GM12878 (cell line): Measurements from ENCODE around the gene FBXO8. TPM values are rescaled to one million over a fixed set of nuclear protein-coding genes. Genes with fewer than 3 reads are reported as not detected.

Source experiments
- ATAC-seq: fragments of 200-7000 bp; cut with Tn5 transposase; 3 replicates; pipeline ENCODE4 v1.9.1; 2020; ENCODE audit warnings: mild to moderate bottlenecking, moderate library complexity
- BruUV-seq: library from RNA; stranded (reverse); fragments of 400-500 nt; replicated peaks from 2 replicates; lab custom pipeline; 2021; lab: Mats Ljungman, UMichigan
- CTCF ChIA-PET: fragments of 300-600 bp; sonication (Branson Sonifier 250); formaldehyde crosslinking; extraction: SDS; loops from one replicate; lab custom pipeline; 2021; ENCODE audit warnings: inconsistent platforms; lab: Yijun Ruan, JAX
- POLR2A ChIA-PET: fragments of 350-600 bp; formaldehyde crosslinking; extraction: SDS; loops from one replicate; lab custom pipeline; 2021; ENCODE audit warnings: inconsistent platforms; lab: Charles Lee
- RAD21 ChIA-PET: fragments of 300-600 bp; sonication (Branson Sonifier 250); formaldehyde crosslinking; loops from one replicate; lab custom pipeline; 2023; ENCODE audit warnings: antibody characterized with exemption; ENCODE audit not compliant: unreplicated experiment; lab: Charles Lee
- SMC1A ChIA-PET: fragments of 300-600 bp; sonication (Branson Sonifier 250); formaldehyde crosslinking; loops from one replicate; lab custom pipeline; 2023; ENCODE audit not compliant: unreplicated experiment, uncharacterized antibody; lab: Charles Lee
- DNase-seq: peaks from one replicate; pipeline ENCODE4 v3.0.0-alpha.2; 2011; ENCODE audit warnings: low read depth, low spot score
- FAIRE-seq: peaks from 3 replicates; lab custom pipeline; 2011; peaks lifted over from hg19 to GRCh38; lab: Jason Lieb, UNC
- H2AFZ ChIP-seq: 2 replicates; pipeline ENCODE4 v1.6.0; 2011; ENCODE audit warnings: low read depth, low read length, control low read depth; ENCODE audit not compliant: control insufficient read depth
- H3K27ac ChIP-seq: 2 replicates; pipeline ENCODE4 v1.5.1; 2011; ENCODE audit warnings: control low read depth; ENCODE audit not compliant: control insufficient read depth, insufficient read depth
- H3K27me3 ChIP-seq, 2 experiments: replicated peaks in 1 of 2; 2 replicates each; pipeline versions ENCODE4 v1.6.0 to v1.6.1; 2011; ENCODE audit warnings: low read length in 1 of 2; ENCODE audit not compliant: control insufficient read depth in 2 of 2, insufficient read depth in 2 of 2
- H3K36me3 ChIP-seq, 2 experiments: 2 replicates each; pipeline ENCODE4 v1.5.1; 2011; ENCODE audit warnings: low read length in 1 of 2; ENCODE audit not compliant: control insufficient read depth in 2 of 2, insufficient read depth in 2 of 2
- H3K4me1 ChIP-seq: 2 replicates; pipeline ENCODE4 v1.6.1; 2011; ENCODE audit warnings: mild to moderate bottlenecking, low read length, moderate library complexity, mixed read lengths; ENCODE audit not compliant: control insufficient read depth, insufficient read depth
- H3K4me2 ChIP-seq: 2 replicates; pipeline ENCODE4 v1.6.0; 2011; ENCODE audit warnings: control low read depth; ENCODE audit not compliant: control insufficient read depth, insufficient read depth
- H3K4me3 ChIP-seq: fragments of 200-600 bp; sonication (generic); 2 replicates; pipeline ENCODE4 v1.5.1; 2016
- H3K79me2 ChIP-seq: 2 replicates; pipeline ENCODE4 v1.6.0; 2011; ENCODE audit warnings: low read length; ENCODE audit not compliant: control insufficient read depth, insufficient read depth
- H3K9ac ChIP-seq: 2 replicates; pipeline ENCODE4 v1.8.0; 2011; ENCODE audit warnings: low read length, control low read depth, mixed read lengths; ENCODE audit not compliant: control insufficient read depth, insufficient read depth
- H3K9me3 ChIP-seq: replicated peaks from 3 replicates; pipeline ENCODE4 v1.5.1; 2011; ENCODE audit warnings: mild to moderate bottlenecking, low read length; ENCODE audit not compliant: control insufficient read depth, insufficient read depth
- H4K20me1 ChIP-seq: 2 replicates; pipeline ENCODE4 v1.6.0; 2011; ENCODE audit not compliant: control insufficient read depth, insufficient read depth
- FOS ChIP-seq: IDR thresholded peaks from 3 replicates; pipeline ENCODE4 v1.6.1; 2011; ENCODE audit warnings: borderline replicate concordance; ENCODE audit not compliant: insufficient read length; ENCODE audit errors: extremely low read depth
- IKZF1 ChIP-seq: fragments of 450-650 bp; conservative IDR thresholded peaks from 2 replicates; pipeline ENCODE4 v1.6.1; 2017; ENCODE audit warnings: antibody characterized with exemption, mild to moderate bottlenecking
- NR2F1 ChIP-seq: fragments of 450-650 bp; conservative IDR thresholded peaks from 2 replicates; pipeline ENCODE4 v1.6.1; 2017; ENCODE audit warnings: mild to moderate bottlenecking
- NRF1 ChIP-seq: conservative IDR thresholded peaks from 2 replicates; pipeline ENCODE4 v1.6.1; 2011; ENCODE audit warnings: mild to moderate bottlenecking, low read depth, low read length, improper control_type of control experiment
- PML ChIP-seq: IDR thresholded peaks from 2 replicates; pipeline ENCODE4 v1.6.1; 2012; ENCODE audit warnings: low read length, inconsistent platforms
- POLR2A ChIP-seq: IDR thresholded peaks from 2 replicates; pipeline ENCODE4 v1.6.1; 2011; ENCODE audit warnings: low read depth, mild to moderate bottlenecking, low read length
- RFX5 ChIP-seq: IDR thresholded peaks from 2 replicates; pipeline ENCODE4 v1.6.1; 2011; ENCODE audit warnings: low read depth, low read length, improper control_type of control experiment
- STAT3 ChIP-seq: IDR thresholded peaks from 2 replicates; pipeline ENCODE4 v1.6.1; 2011; ENCODE audit warnings: low read depth, low read length, improper control_type of control experiment
- ZNF207 ChIP-seq: fragments of 450-650 bp; IDR thresholded peaks from 2 replicates; pipeline ENCODE4 v1.6.1; 2014; ENCODE audit warnings: antibody characterized with exemption, mild to moderate bottlenecking, borderline replicate concordance
- WGBS: methylation state at CpG from one replicate; pipeline ENCODE4 v1.1.6; 2016; ENCODE audit warnings: low lambda C conversion rate; ENCODE audit not compliant: insufficient replicate concordance, insufficient coverage; ENCODE audit errors: missing lambda C conversion rate; 5-methylcytosine and 5-hydroxymethylcytosine counted together
- in situ Hi-C: fragments of 300-500 bp; cut with MboI; formaldehyde crosslinking; loops from 9 replicates; pipeline ENCODE4 v1.14.3; 2018; ENCODE audit warnings: mixed read lengths
- intact Hi-C: fragments of 100-400 bp; cut with micrococcal nuclease; formaldehyde crosslinking; loops from one replicate; pipeline ENCODE4 v1.14.2; 2022; ENCODE audit not compliant: unreplicated experiment
- polyA plus RNA-seq, 11 experiments: library from polyadenylated mRNA; depleted of rRNA in 4 of 11; unstranded in 6 of 11; stranded (reverse) in 5 of 11; fragments of >200 nt; fragmentation: Nextera tagmentation in 4 of 11; fragmentation: Illumina TruSeq in 1 of 11; extraction: Ambion mirVana in 4 of 11; extraction: Trizol in 1 of 11; gene quantifications; 1 replicate in 1 of 11; 2 replicates in 10 of 11; pipeline versions ENCODE4 v1.2.1 to v1.2.3, GENCODE V29; 2011 to 2016; ENCODE audit warnings: inconsistent platforms in 2 of 11, missing spikeins in 2 of 11, low read depth in 1 of 11
- total RNA-seq, 4 experiments: library from RNA; depleted of rRNA in 3 of 4; stranded (reverse); fragments of >200 nt in 3 of 4; fragmentation: Illumina TruSeq in 1 of 4; extraction: Trizol in 1 of 4; gene quantifications; 2 replicates each; pipeline versions ENCODE4 v1.2.1 to v1.2.3, GENCODE V29; 2013 to 2021
- TF ChIP-seq, protein P1 (sequence below): IDR thresholded peaks from 2 replicates; pipeline ENCODE4 v1.6.1; 2012; ENCODE audit warnings: low read depth, low read length, improper control_type of control experiment
- TF ChIP-seq, protein P2 (sequence below): IDR thresholded peaks from 2 replicates; pipeline ENCODE4 v1.6.1; 2011; ENCODE audit warnings: borderline replicate concordance, low read depth, mild to moderate bottlenecking, moderate library complexity, low read length; ENCODE audit not compliant: insufficient read depth, poor library complexity, severe bottlenecking
- TF ChIP-seq, protein P3 (sequence below): fragments of 450-650 bp; IDR thresholded peaks from 2 replicates; pipeline ENCODE4 v1.6.1; 2017; ENCODE audit warnings: mild to moderate bottlenecking, moderate library complexity
- TF ChIP-seq, protein P4 (sequence below): IDR thresholded peaks from 2 replicates; pipeline ENCODE4 v1.6.1; 2011; ENCODE audit warnings: mild to moderate bottlenecking, low read depth, low read length, moderate library complexity; ENCODE audit not compliant: insufficient replicate concordance
- TF ChIP-seq, protein P5 (sequence below): fragments of 450-650 bp; IDR thresholded peaks from 2 replicates; pipeline ENCODE4 v1.6.1; 2017; ENCODE audit warnings: antibody characterized with exemption, mild to moderate bottlenecking, moderate library complexity

FBXO8 gene
- total and polyA plus RNA-seq, 10 of the 15 experiments (the other 5 are each of a cell fraction or from before 2014, with no cell fraction given), result 11.3 to 38.1 (median 16.8) TPM

DNA sequence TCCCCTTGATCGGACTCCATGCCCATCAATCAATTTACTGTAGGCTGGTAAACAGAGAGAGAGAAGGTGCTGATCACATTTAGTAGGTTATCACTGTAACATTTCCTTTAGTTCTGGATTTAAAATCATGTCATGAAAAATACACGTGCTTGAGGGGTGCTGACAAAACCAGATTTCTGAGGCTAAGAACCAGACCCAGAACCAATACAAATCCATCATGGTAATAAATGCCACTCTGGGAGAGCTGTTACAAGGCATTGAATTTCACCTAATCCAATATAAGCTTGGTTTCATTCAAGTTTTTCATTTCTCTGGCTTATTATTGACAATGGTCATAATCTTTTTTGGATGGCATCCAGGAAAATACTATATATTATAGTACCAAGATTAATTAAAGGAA, 54.5 kb downstream of the FBXO8 start:
- no peak overlapping the region for H3K27ac ChIP-seq
- in situ Hi-C loops, result loop anchor here (10.0 kb wide), 1 partner anchor 86 kb away; no protein-coding TSS in a partner anchor
- RAD21 ChIA-PET, result no interaction called here

More for the DNA sequence above, 54.5 kb downstream of the FBXO8 start:
- no TSS peak for BruUV-seq
- no peak for ATAC-seq
- POLR2A ChIA-PET, result no interaction called here
- no peak for FAIRE-seq
- Histone ChIP-seq H3K9me3 (no peaks in the 10 kb centered on the region), H4K20me1 (no peaks in the 10 kb centered on the region), H2AFZ (no peak overlapping the region), H3K4me3 (no peak overlapping the region), H3K9ac (no peak overlapping the region), H3K27me3 (no peaks in the 10 kb centered on the region), H3K79me2 (no peaks in the 10 kb centered on the region), H3K4me1 (no peaks in the 10 kb centered on the region), H3K4me2 (no peak overlapping the region), H3K36me3 (no peaks in the 10 kb centered on the region)
- TF ChIP-seq, protein P1, sequence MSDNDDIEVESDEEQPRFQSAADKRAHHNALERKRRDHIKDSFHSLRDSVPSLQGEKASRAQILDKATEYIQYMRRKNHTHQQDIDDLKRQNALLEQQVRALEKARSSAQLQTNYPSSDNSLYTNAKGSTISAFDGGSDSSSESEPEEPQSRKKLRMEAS, result no peak
- TF ChIP-seq FOS (no peak), PML (no peak), POLR2A (no peak), STAT3 (no peak), NR2F1 (no peak), NRF1 (no peak), RFX5 (no peak), IKZF1 (no peak), ZNF207 (no peak)
- TF ChIP-seq, protein P2, sequence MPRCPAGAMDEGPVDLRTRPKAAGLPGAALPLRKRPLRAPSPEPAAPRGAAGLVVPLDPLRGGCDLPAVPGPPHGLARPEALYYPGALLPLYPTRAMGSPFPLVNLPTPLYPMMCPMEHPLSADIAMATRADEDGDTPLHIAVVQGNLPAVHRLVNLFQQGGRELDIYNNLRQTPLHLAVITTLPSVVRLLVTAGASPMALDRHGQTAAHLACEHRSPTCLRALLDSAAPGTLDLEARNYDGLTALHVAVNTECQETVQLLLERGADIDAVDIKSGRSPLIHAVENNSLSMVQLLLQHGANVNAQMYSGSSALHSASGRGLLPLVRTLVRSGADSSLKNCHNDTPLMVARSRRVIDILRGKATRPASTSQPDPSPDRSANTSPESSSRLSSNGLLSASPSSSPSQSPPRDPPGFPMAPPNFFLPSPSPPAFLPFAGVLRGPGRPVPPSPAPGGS, result no peak
- TF ChIP-seq, protein P3, sequence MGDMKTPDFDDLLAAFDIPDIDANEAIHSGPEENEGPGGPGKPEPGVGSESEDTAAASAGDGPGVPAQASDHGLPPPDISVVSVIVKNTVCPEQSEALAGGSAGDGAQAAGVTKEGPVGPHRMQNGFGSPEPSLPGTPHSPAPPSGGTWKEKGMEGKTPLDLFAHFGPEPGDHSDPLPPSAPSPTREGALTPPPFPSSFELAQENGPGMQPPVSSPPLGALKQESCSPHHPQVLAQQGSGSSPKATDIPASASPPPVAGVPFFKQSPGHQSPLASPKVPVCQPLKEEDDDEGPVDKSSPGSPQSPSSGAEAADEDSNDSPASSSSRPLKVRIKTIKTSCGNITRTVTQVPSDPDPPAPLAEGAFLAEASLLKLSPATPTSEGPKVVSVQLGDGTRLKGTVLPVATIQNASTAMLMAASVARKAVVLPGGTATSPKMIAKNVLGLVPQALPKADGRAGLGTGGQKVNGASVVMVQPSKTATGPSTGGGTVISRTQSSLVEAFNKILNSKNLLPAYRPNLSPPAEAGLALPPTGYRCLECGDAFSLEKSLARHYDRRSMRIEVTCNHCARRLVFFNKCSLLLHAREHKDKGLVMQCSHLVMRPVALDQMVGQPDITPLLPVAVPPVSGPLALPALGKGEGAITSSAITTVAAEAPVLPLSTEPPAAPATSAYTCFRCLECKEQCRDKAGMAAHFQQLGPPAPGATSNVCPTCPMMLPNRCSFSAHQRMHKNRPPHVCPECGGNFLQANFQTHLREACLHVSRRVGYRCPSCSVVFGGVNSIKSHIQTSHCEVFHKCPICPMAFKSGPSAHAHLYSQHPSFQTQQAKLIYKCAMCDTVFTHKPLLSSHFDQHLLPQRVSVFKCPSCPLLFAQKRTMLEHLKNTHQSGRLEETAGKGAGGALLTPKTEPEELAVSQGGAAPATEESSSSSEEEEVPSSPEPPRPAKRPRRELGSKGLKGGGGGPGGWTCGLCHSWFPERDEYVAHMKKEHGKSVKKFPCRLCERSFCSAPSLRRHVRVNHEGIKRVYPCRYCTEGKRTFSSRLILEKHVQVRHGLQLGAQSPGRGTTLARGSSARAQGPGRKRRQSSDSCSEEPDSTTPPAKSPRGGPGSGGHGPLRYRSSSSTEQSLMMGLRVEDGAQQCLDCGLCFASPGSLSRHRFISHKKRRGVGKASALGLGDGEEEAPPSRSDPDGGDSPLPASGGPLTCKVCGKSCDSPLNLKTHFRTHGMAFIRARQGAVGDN, result no peak
- TF ChIP-seq, protein P4, sequence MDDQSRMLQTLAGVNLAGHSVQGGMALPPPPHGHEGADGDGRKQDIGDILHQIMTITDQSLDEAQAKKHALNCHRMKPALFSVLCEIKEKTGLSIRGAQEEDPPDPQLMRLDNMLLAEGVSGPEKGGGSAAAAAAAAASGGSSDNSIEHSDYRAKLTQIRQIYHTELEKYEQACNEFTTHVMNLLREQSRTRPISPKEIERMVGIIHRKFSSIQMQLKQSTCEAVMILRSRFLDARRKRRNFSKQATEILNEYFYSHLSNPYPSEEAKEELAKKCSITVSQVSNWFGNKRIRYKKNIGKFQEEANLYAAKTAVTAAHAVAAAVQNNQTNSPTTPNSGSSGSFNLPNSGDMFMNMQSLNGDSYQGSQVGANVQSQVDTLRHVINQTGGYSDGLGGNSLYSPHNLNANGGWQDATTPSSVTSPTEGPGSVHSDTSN, result no peak
- TF ChIP-seq, protein P5, sequence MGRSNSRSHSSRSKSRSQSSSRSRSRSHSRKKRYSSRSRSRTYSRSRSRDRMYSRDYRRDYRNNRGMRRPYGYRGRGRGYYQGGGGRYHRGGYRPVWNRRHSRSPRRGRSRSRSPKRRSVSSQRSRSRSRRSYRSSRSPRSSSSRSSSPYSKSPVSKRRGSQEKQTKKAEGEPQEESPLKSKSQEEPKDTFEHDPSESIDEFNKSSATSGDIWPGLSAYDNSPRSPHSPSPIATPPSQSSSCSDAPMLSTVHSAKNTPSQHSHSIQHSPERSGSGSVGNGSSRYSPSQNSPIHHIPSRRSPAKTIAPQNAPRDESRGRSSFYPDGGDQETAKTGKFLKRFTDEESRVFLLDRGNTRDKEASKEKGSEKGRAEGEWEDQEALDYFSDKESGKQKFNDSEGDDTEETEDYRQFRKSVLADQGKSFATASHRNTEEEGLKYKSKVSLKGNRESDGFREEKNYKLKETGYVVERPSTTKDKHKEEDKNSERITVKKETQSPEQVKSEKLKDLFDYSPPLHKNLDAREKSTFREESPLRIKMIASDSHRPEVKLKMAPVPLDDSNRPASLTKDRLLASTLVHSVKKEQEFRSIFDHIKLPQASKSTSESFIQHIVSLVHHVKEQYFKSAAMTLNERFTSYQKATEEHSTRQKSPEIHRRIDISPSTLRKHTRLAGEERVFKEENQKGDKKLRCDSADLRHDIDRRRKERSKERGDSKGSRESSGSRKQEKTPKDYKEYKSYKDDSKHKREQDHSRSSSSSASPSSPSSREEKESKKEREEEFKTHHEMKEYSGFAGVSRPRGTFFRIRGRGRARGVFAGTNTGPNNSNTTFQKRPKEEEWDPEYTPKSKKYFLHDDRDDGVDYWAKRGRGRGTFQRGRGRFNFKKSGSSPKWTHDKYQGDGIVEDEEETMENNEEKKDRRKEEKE, result no peak
- CTCF ChIA-PET, result interaction anchor here (1.9 kb wide), 1 partner anchor 90 kb away, joined by 9 read pairs; no protein-coding TSS in a partner anchor
- no peak for DNase-seq
- WGBS, result 93% methylated on average over 2 of the region's 2 CpGs
- intact Hi-C loops, result no loop called here
- SMC1A ChIA-PET, result interaction anchor here (1.5 kb wide), 1 partner anchor 20 kb away, joined by 3 read pairs; no protein-coding TSS in a partner anchor
